Mucosa of gallbladder (tissue), 1 donor: ENCODE data around the gene IL1R2. TPM values are rescaled to one million over a fixed set of nuclear protein-coding genes. Genes with fewer than 3 reads are reported as not detected.

Source experiments
- DNase-seq: peaks from one replicate; pipeline ENCODE4 v3.0.0-alpha.2; 2020; ENCODE audit warnings: low spot score
- total RNA-seq: library from RNA; stranded (reverse); gene quantifications from one replicate; pipeline ENCODE4 v1.2.1, GENCODE V29; 2021
- donor health status: DM: no; HTN: no; CAD: no.

The IL1R2 gene
- total RNA-seq, result 2.3 TPM

- no peak for DNase-seq
Observed at GRCh38 chr2:101991721-101992145, at the start of gene IL1R2. IL1R2 (plus strand) TSS chr2:101991960; CDS start chr2:102008576, 16,616 bp downstream.

- no peak for DNase-seq
Observed at GRCh38 chr2:101942851-101943250, 48.9 kb upstream of the IL1R2 start.

- no peak for DNase-seq
Observed at GRCh38 chr2:101946372-101947039, 45.3 kb upstream of the IL1R2 start.

- DNase-seq, result no peak
Observed at GRCh38 chr2:101947374-101947773, 44.4 kb upstream of the IL1R2 start.

- DNase-seq, result no peak
Observed at GRCh38 chr2:101948625-101949155, 43.1 kb upstream of the IL1R2 start.

- DNase-seq, result no peak
Observed at GRCh38 chr2:101949304-101949703, 42.5 kb upstream of the IL1R2 start.

- no peak for DNase-seq
Observed at GRCh38 chr2:101951296-101951695, 40.5 kb upstream of the IL1R2 start.

GRCh38 chr2:101952551-101952950, 39.2 kb upstream of the IL1R2 start:
- no peak for DNase-seq

- no peak for DNase-seq
Observed at GRCh38 chr2:101956465-101957438, 35.0 kb upstream of the IL1R2 start.

- DNase-seq, result no peak
Observed at GRCh38 chr2:101958061-101958460, 33.7 kb upstream of the IL1R2 start.

- no peak for DNase-seq
Observed at GRCh38 chr2:101960819-101961337, 30.9 kb upstream of the IL1R2 start.

GRCh38 chr2:101961338-101962191, 30.2 kb upstream of the IL1R2 start:
- DNase-seq, result peak; percentile 85

GRCh38 chr2:101962309-101962708, 29.5 kb upstream of the IL1R2 start:
- no peak for DNase-seq

GRCh38 chr2:101963198-101963597, 28.6 kb upstream of the IL1R2 start:
- DNase-seq, result no peak

GRCh38 chr2:101967826-101968513, 23.8 kb upstream of the IL1R2 start:
- DNase-seq, result peak; percentile 28

- no peak for DNase-seq
Observed at GRCh38 chr2:101969723-101970122, 22.0 kb upstream of the IL1R2 start.

- no peak for DNase-seq
Observed at GRCh38 chr2:101970901-101971300, 20.9 kb upstream of the IL1R2 start.

GRCh38 chr2:101971836-101972235, 19.9 kb upstream of the IL1R2 start:
- DNase-seq, result no peak

GRCh38 chr2:101972621-101973434, 18.9 kb upstream of the IL1R2 start:
- no peak for DNase-seq

GRCh38 chr2:101974663-101975062, 17.1 kb upstream of the IL1R2 start:
- DNase-seq, result no peak
